Loucy (cell line): ENCODE results near the gene CNOT10.

Source experiments
- CTCF ChIP-seq: fragments of 200-600 bp; sonication (generic); conservative IDR thresholded peaks from 2 replicates; pipeline ENCODE4 v1.5.1; 2014; ENCODE audit warnings: mild to moderate bottlenecking, antibody characterized with exemption, low read length
- EZH2phosphoT487 ChIP-seq: fragments of 200-600 bp; IDR thresholded peaks from 2 replicates; pipeline ENCODE4 v1.6.1; 2018; ENCODE audit warnings: antibody characterized with exemption, mild to moderate bottlenecking, moderate library complexity, borderline replicate concordance

GRCh38 chr3:32818970-32819511, 134.1 kb downstream of the CNOT10 start:
- TF ChIP-seq CTCF = no peak
- TF ChIP-seq EZH2phosphoT487 = no peak
